G401.6 (cell line): ENCODE measurements around the gene ACVR1B.

ENCODE experiments used
- FAIRE-seq: peaks from 2 replicates; lab custom pipeline; 2012; peaks lifted over from hg19 to GRCh38; lab: Jason Lieb, UNC

The ACVR1B gene

DNA sequence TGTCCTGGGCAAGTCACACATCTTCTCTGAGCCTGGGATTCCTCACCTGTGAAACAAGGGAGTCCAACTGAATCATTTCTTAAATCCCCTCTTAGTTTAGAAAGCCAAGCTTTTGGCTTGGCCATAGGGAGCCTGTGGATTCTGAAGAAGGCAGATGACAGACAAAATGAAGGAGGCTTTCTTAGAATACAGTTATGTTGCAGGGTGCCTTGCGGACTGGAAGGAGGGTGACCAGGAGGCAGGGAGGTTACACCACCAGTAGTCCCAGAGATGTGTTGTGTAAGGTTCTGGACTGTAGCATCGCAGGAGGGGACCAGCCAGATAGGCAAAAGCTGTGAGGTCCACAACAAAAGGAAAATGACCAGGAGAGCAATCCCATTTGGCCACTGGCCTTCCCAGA, 8.2 kb upstream of the ACVR1B start:
- no peak for FAIRE-seq

DNA sequence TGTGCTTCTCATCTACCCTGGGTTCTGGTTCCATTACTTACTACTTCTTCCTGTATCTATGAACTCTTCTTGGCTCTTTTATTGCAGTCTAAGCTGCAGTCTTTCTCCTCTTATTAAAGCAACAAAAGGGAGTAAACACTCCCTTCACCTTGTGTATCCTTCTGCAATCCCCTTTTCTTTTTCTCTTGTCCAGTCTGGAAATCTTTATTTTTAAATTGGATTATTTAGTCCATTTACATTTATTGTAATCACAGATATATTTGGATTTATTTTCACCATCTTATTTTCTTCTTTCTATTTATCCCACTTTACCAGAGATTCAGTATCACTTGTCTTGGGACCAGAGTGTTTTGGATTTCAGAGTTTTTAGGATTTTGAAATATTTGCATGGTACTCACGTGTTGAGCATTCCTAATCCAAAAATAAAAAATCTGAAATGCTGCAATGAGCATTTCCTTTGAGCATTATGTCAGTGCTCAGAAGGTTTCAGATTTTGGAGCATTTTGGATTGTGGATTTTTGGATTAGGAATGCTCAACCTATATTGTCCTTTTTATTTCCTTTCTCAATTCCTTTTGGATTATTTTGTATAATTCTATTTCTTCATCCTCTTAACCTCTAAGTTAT, 6.8 kb upstream of the ACVR1B start:
- no peak for FAIRE-seq

DNA sequence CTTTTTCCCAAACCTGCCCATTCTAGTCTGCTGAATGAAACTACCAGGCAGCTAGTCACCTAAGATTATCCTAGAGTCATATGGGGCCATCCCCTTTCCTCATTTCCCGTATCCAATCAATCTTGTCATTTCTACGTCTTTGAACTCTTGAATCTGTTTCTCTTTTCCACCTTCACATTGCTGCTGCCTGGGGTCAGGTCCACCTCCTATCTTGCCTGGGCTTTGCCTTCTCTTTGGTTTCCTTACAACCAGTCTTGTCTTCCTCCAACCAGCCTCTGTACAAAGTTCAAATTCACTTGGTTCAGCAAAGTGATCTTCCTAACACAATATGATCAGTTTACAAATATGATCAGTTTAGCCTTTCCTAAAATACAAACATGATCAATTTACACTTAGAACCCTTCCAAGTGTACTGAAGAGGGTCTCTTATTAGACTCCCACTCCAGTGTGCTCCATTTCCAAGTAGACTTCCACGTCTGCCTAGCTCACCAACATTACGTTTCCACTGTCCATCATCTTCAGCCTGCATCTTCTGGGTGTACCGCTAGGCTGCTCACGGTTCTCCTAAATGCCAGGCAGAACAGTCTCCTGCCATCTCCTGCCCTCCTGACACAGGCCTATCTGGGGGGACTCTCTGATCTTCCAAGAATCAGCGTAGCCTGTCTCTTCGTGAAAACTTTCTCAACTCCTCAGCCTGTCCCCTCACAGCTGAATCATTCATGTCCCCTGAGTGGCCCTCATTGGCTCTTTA, 4.1 kb upstream of the ACVR1B start:
- no peak for FAIRE-seq

DNA sequence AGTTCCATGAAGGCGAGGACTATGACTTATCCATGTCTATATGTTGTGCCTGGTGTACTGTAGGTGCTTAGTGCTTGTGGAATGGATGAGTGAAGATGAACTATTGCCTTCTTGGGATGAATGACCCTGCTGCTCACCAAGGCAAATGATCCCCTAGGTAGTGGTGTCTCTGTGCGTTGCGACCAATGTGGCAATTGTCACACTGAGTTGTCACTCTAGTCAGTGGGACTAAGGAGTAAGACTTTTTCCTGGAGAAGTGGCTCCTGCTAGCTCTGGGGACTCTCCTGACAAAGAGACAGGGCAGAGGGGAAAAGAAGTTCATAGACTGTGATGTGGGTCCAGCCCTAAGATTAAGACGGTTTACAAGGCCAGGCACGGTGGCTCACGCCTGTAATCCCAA, 3.4 kb upstream of the ACVR1B start:
- no peak for FAIRE-seq

DNA sequence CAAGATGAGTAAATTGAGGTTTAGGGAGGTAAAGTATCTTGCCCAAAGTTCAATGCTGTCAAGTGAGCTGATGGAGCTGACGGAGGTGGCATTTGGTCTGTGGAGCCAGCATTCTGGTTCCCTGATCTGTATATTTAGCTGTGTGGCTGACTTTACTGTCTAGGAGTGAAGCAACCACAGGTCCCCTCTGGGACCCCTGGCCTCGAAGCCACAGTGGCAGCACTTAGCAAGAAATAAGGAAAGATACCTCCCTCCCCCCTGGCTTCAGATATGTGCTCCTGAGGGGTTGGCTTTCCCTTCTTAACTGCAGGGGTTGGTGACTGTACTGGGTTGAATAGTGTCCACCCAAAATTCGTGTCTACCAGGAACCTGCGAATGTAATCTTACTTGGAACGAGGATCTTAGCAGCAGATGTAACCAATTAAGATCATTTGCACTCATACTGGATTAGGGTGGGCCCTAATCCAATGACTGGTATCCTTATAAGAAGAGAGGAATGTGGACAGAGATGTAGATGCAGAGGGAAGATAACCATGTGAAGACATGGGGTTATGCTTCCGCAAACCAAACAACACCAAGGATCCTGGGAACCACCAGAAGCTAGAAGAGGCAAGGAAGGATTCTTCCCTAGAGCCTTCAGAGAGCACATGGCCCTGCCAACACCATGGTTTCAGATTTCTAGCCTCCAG, 2.0 kb upstream of the ACVR1B start:
- no peak for FAIRE-seq

DNA sequence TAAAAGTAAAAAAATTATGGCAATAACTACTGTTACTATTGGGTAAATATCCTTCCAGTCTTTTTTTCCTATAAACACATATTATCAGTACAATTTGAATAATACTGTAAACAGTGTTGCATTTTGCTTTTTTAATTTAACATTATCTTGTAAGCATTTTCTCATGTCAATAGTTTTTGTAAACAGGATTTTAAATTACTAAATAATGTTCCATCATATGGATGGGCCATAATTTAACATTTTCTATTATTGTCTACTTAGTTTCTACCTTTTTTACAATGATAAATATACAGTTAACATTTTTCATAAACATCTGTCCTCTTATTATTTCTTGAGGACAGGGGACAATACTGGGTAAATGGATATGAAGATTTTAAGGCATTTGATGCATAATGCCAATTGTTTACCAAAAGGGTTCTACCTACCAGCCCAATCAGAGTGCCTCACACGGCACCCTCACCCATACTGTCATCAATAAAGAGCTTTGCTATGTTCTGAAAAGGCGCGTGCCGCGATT, 759 bp upstream of the ACVR1B start:
- FAIRE-seq = peak; percentile 51

DNA sequence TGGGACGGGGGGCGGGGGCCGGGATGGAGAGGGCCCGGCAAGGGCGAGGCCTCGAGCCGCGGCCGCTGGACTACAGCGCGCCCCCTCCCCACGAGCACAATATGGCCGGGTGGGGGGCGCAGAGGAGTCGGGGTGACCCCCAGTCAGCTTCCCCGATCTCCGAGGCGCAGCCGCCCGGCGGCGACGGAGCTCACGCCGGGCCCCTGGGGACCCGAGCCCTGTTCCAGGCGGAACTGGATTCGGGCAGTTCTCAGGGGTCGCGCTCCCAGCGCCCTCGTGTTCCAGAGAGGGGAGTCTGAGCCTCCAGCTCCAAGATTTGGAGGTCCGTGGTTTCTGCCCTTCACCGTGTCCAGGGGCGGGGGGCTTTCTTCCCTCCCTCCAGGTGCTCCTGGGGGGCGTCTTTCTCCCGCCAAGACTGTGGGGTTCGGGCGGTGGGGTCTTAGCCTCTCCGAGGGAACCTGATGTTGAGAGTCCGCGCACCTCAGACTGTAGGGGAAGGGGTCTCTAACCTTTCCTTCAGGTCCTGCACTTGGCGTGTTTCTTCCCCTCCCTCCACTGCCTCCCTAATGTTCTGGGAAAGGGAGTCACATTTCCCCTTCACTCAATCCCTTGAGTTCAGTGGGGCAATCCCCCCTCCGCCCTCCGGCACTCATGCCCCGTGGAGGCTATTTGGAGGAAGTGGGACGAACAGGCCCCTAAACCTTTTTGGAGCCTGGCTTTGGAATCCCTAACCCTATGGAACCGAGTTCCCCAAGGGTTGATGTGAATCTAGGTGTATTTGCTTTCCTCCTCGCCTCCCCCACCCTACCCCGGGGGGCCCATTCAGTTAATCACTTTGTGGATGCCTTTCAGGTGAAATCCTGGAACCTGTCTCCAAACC, 584 bp downstream of the ACVR1B start:
- no peak for FAIRE-seq

DNA sequence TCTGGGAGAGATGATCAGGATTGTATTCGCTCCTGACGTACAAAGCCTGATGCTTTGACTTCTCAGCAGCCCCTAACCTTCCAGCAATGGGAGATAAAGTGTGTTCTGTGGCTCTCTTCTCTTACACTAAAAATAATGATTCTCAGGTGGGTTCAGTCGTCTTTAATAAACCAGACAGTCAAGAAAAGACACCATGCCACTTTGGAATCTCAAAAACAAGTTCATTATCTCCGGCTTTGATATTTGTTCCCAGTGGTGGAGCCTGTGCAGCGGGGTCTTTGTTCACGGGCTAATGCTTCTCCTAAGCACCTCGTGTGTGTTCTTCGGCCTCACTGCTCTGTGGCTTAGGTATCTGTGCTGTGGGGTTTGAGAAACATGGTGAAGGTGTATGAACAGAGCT, 1.6 kb downstream of the ACVR1B start:
- no peak for FAIRE-seq

DNA sequence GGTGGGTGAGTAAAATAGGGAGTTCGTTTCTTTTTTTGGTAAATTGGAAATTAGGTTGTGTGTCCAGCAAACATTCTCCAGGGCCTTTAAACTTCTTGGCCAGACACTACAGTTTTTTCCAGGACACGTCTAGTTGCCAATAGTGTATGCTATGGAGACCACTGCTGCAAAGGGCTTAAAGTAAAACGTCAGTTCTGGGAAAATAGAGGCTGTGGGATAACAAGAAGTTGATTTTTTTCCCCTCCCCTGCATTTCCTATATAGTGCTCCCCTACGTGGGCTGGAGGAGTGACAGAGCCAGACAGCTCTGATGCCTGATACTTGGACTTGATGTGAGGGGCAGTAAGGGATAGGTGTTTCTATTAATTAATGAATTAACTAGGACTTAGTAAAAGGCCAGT, 2.4 kb downstream of the ACVR1B start:
- no peak for FAIRE-seq

DNA sequence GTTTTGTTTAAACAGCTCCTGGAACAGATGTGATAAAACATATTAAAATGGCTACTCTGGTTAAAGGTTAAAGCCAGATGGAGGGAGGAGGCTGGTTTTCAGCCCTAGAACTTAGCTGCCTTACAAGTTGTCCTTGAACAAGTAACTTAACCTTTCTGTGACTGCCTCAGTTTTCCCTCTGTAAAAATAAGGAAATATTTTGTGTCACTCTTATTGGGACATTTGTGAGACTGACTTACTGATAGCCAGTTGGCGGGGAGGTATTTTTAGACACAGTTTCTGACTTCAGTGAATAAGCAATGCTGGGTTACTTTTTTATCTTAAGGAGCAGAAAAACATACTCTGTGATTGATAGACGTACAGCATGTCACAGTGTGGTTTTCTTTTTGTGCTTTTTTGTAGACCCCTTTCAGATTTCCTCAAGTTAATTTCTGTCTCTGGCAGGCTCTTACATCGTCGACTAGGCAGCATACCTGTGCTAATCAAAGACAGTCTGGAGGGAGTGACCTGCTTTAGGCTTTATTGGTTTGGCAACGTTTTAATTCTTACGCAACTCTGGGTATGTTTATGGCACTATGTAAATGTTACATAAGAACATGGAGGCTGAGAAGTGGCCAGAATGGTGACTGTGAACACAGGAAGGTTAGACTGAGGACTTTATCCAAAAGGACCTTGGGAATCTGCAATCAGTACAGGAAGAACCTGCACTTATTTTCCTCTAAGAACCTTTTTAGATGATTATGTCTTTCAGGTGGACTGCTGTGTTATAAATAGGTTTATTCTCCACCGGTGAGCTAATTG, 3.3 kb downstream of the ACVR1B start:
- no peak for FAIRE-seq

DNA sequence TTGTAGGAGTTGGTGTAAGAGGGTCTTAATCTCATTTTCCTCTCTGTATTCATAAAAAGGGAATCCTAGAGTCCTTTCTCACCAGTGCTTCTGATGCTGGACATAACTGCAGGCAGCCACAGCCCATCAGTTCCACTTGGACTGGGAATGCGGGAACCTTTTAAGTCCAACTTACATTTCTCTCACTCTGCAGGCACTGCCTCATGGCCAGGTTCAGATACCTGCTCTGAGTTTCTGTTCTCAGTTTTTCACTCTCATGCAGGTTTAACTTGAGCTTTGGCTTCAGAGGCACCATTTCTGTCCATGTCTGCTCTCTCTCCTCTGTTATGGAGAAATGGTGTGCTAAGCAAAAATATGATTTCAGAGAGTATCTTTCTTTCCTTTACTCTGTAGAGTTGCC, 4.2 kb downstream of the ACVR1B start:
- no peak for FAIRE-seq

DNA sequence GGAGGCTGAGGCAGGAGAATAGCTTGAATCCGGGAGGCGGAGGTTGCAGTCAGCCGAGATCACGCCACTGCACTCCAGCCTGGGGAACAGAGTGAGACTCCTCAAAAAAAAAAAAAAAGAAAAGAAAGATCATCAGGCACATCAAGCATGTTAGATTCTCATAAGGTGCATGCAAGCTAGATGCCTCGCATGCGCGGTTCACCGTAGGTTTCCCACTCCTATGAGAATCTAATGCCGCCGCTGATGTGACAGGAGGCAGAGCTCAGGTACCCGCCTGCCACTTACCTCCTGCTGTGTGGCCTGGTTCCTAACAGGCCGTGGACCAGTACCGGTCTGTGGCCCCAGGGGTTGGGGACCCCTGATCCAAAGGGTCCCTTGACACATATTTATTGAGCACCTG, 7.0 kb downstream of the ACVR1B start:
- FAIRE-seq = no peak

DNA sequence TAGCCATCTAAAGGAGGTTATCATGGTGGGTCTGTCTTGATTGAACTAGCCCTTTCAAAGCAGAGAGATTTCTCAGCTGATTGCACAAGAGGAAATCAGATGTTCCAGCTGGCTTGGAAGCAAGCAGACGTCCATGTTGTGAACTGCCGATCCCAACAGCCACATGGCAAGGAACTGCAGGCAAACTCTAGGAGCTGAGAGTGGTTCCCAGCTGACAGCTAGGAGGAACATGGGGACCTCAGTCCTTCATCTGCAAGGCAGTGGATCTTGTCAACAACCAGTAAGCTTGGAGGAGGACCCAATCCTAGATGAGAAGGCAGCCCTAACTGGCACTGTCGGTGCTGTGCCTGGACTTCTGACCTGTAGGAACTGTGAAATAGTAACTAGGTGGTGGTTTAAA, 7.7 kb downstream of the ACVR1B start:
- no peak for FAIRE-seq

DNA sequence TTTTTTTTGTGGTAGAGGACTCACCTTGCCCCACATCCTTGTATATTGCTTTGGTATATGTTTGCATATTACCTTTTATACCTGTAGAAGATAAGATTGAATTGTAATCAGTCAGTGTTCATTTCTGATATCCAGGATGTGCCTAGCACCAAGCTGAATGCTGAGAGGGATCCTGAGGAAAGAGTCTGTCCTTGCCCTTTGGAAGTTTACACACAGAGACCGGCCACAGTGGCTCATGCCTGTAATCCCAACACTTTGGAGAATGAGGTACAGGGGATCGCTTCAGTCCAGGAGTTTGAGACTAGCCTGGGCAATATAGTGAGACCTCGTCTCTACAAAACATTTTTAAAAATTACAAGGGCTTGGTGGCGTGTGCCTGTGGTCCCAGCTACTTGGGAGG, 8.4 kb downstream of the ACVR1B start:
- FAIRE-seq = no peak

DNA sequence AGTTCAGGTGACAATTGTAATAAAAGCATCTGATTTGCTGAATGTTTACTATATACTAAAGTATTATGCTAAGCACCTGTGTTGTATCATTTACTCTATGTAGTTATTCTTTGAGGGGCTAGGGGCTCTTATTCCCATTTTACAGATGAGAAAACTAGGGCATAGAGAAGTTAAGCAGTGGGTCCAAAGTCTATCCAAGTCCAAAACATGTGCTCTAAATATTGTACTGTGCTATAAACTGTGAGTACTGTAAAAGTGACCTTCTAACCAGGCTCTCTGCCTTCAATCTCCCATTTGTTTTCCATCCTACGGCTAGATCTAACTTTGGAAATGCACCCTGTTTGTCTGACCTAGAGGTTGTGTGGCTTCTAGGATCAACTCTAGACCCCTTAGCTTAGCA, 9.0 kb downstream of the ACVR1B start:
- FAIRE-seq = no peak

DNA sequence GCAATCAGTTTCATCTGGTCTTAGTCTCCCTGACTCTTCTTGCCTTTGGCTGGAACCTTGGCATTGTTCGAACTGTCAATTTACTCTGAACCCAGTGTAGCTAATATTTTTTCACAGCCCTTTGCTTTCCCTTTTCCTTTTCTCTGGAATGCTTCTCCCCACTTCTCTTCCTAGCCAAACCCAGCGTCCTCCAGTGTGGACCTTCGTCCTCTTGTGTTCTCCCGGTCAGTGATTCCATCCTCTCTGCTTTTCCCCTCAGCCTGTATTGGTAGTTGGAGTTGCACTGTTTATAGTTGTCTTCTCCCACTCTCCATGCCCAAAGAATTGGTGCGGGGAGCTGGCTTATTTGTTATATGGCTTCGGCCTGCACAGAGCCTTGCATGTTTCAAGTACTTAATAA, 9.4 kb downstream of the ACVR1B start:
- no peak for FAIRE-seq

DNA sequence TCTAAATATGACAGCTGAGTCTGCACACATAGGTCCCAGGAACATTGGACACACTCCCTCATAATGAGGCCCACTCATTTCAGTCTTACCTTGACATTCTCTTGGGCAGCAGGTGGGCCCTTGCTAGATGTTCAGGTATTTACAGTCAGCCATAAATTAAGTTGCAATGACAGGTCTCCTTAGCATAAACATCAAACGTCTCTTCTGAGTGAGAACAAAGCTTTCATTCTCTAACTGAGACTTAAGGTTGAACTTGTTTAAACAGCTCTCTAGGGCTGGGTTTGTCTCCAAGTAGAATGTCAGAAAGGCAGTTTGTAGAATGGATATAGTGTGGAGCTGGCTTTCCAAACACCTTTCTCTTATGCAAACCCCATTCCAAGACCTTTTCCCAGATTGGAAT, 10.3 kb downstream of the ACVR1B start:
- no peak for FAIRE-seq

DNA sequence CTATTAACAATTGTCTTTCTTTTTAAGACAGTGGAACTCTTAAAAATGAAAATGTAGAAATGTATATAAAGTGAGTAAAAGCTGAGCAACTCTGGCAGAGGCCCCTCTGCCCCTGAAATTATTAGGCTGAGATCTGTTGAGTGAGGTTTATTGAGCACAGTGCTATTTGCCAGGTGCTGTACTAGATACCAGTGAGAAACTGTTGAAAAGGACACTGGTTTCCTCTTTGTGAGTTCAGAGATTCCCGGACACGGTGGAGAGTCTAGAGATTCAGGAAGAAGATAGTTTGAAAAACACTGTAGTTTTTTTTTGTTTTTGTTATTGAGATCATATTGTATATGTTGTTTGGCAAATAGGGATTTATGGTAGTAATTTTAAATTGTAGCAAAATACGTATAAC, 11.2 kb downstream of the ACVR1B start:
- FAIRE-seq = no peak

DNA sequence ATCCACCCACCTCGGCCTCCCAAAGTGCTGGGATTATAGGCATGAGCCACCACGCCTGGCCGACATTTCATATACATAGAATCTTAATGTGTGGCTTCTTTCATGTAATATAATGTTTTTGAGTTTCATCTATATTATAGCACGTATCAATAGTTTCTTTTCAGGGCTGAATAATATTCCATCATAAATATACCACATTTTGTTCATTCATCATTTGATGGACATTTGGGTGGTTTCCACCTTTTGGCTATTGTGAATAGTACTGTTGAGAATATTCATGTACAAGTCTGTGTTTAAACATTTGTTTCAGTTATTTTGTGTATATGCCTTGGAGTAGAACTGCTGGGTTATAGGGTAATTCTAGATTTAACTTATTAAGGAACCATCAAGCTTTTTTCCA, 12.0 kb downstream of the ACVR1B start:
- FAIRE-seq = no peak

DNA sequence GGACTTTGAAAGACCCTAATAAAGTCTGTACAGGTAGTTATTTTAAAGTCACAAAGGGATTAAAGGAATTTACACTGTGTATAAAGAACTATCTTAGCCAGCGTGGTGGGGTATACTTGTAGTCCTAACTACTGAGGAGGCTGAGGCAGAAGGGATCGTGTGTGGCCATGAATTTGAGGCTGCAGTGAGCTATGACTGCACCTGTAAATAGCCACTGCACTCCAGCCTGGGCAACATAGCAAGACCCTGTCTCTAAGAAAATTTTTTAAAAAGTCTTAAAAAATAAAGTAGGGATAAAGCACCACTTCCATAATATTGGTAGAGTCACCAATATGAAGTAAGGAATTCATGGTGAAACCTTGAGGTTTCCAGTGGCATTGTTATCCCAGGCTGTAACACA, 18.1 kb downstream of the ACVR1B start:
- FAIRE-seq = no peak

DNA sequence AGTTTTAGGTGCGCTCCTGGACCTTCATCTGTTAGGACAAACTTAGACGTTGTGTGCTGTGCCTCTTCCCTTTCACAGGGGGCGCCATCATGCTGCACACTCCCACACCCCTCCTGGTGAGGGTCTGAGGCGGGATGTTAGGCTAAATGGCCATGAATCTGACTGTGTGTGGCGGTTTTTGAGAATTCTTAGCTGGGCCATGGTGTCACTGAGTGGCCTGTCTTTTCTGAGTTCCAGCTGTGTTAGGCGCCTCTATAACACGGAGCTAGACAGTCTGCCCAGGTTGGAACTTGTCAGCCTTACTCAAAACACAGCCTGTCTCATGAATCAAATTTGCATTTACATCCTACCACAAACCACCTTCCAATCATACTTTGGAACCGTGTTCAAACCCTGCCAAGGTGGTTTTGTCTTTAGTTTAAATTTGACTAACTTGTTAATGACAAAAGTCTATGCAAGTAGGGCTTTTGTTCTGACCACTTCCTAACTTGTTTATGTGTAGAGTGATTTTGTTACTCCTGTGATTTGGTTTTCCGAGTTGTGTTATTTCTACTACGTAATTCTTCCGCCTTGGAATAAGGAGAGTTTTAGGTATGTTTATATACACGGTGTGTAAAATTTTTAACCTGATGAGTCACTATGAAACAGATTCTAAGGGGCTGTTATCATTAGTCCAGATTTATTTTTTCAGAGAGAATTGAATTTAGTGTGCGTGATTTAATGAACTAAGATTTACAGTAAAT, 19.6 kb downstream of the ACVR1B start:
- no peak for FAIRE-seq
